Neural cell (in vitro differentiated cells): Measurements from ENCODE around the gene CNTNAP2. TPM values are rescaled to one million over a fixed set of nuclear protein-coding genes. Genes with fewer than 3 reads are reported as not detected.

Source experiments
- H2AFZ ChIP-seq: fragments of 200-600, 300-800 bp; sonication (generic), shearing (Covaris generic); 2 replicates; pipeline ENCODE4 v1.6.0; 2014; ENCODE audit warnings: low read depth, mild to moderate bottlenecking, antibody characterized with exemption, low read length, moderate library complexity
- H3F3A ChIP-seq: fragments of 200-600 bp; shearing (Covaris generic); 2 replicates; pipeline ENCODE4 v1.6.1; 2016; ENCODE audit warnings: mild to moderate bottlenecking, moderate library complexity, mixed read lengths, antibody characterized with exemption, low read length; ENCODE audit not compliant: insufficient read depth, poor library complexity, severe bottlenecking
- H3K27ac ChIP-seq: fragments of 200-600, 300-800 bp; sonication (generic), shearing (Covaris generic); 2 replicates; pipeline ENCODE4 v1.5.1; 2014; ENCODE audit warnings: mild to moderate bottlenecking, low read length, moderate library complexity
- H3K27me3 ChIP-seq: fragments of 300-800, 200-600 bp; sonication (generic), shearing (Covaris generic); 2 replicates; pipeline ENCODE4 v1.6.0; 2014; ENCODE audit warnings: mild to moderate bottlenecking, low read depth, low read length, moderate library complexity; ENCODE audit not compliant: insufficient read depth
- H3K36me3 ChIP-seq: fragments of 300-800, 200-600 bp; sonication (generic), shearing (Covaris generic); 2 replicates; pipeline ENCODE4 v1.5.1; 2014; ENCODE audit warnings: mild to moderate bottlenecking, antibody characterized with exemption, low read length, moderate library complexity; ENCODE audit not compliant: insufficient read depth
- H3K4me2 ChIP-seq: fragments of 300-800, 200-600 bp; sonication (generic), shearing (Covaris generic); 2 replicates; pipeline ENCODE4 v1.6.0; 2014; ENCODE audit warnings: mild to moderate bottlenecking, low read length
- H3K4me3 ChIP-seq: fragments of 300-800, 200-600 bp; sonication (generic), shearing (Covaris generic); 2 replicates; pipeline ENCODE4 v1.5.1; 2014; ENCODE audit warnings: mild to moderate bottlenecking, low read length, moderate library complexity
- H3K79me2 ChIP-seq: fragments of 200-600 bp; shearing (Covaris generic); replicated peaks from 2 replicates; pipeline ENCODE4 v1.6.0; 2014; ENCODE audit warnings: mild to moderate bottlenecking, low read length, moderate library complexity; ENCODE audit not compliant: insufficient read depth
- H3K9ac ChIP-seq: fragments of 300-800, 200-600 bp; sonication (generic), shearing (Covaris generic); 2 replicates; pipeline ENCODE4 v1.6.1; 2016; ENCODE audit warnings: mild to moderate bottlenecking, low read length, mixed read lengths
- H3K9me2 ChIP-seq: fragments of 200-600 bp; shearing (Covaris generic); 2 replicates; pipeline ENCODE4 v1.6.1; 2016; ENCODE audit warnings: mild to moderate bottlenecking, low read length, mixed read lengths; ENCODE audit not compliant: insufficient read depth
- H3K9me3 ChIP-seq: fragments of 200-600, 300-800 bp; sonication (generic), shearing (Covaris generic); 2 replicates; pipeline ENCODE4 v1.6.1; 2016; ENCODE audit warnings: mild to moderate bottlenecking, mixed run types, low read length, moderate library complexity, mixed read lengths
- H4K20me1 ChIP-seq: fragments of 200-600 bp; shearing (Covaris generic); 2 replicates; pipeline ENCODE4 v1.6.1; 2016; ENCODE audit warnings: mild to moderate bottlenecking, mixed run types; ENCODE audit not compliant: insufficient read depth
- EP300 ChIP-seq: fragments of 450-650 bp; conservative IDR thresholded peaks from 2 replicates; pipeline ENCODE4 v1.6.1; 2014; ENCODE audit warnings: antibody characterized with exemption, mild to moderate bottlenecking, moderate library complexity; ENCODE audit not compliant: poor library complexity, severe bottlenecking
- EZH2 ChIP-seq: fragments of 200-600, 300-800 bp; shearing (Covaris generic), sonication (generic); IDR thresholded peaks from 2 replicates; pipeline ENCODE4 v1.6.1; 2014; ENCODE audit warnings: antibody characterized with exemption, low read length, borderline replicate concordance, mild to moderate bottlenecking; ENCODE audit not compliant: insufficient read depth, poor library complexity, severe bottlenecking
- MXI1 ChIP-seq: fragments of 450-650 bp; conservative IDR thresholded peaks from 2 replicates; pipeline ENCODE4 v1.6.1; 2014; ENCODE audit warnings: antibody characterized with exemption, mild to moderate bottlenecking; ENCODE audit not compliant: poor library complexity, severe bottlenecking
- POLR2AphosphoS5 ChIP-seq: IDR thresholded peaks from 2 replicates; pipeline ENCODE4 v1.6.1; 2012
- RAD21 ChIP-seq: fragments of 450-650 bp; conservative IDR thresholded peaks from 2 replicates; pipeline ENCODE4 v1.6.1; 2014; ENCODE audit warnings: antibody characterized with exemption, mild to moderate bottlenecking, moderate library complexity
- REST ChIP-seq: IDR thresholded peaks from 2 replicates; pipeline ENCODE4 v1.6.1; 2012; ENCODE audit warnings: borderline replicate concordance
- SMC3 ChIP-seq: fragments of 450-650 bp; conservative IDR thresholded peaks from 2 replicates; pipeline ENCODE4 v1.6.1; 2014; ENCODE audit warnings: antibody characterized with exemption, mild to moderate bottlenecking, moderate library complexity; ENCODE audit not compliant: poor library complexity
- TAF1 ChIP-seq: IDR thresholded peaks from 2 replicates; pipeline ENCODE4 v1.6.1; 2012; ENCODE audit warnings: low read depth
- polyA plus RNA-seq: library from polyadenylated mRNA; depleted of rRNA; stranded (reverse); fragments of >200 nt; gene quantifications from 2 replicates; pipeline ENCODE4 v1.2.3, GENCODE V29; 2014
- TF ChIP-seq, protein P1 (sequence below): fragments of 450-650 bp; IDR thresholded peaks from 2 replicates; pipeline ENCODE4 v1.5.1; 2014; ENCODE audit warnings: antibody characterized with exemption, mild to moderate bottlenecking, moderate library complexity; ENCODE audit not compliant: poor library complexity, severe bottlenecking

CNTNAP2 gene
- polyA plus RNA-seq, 1 donor from 2014 or later, result 276 TPM

DNA sequence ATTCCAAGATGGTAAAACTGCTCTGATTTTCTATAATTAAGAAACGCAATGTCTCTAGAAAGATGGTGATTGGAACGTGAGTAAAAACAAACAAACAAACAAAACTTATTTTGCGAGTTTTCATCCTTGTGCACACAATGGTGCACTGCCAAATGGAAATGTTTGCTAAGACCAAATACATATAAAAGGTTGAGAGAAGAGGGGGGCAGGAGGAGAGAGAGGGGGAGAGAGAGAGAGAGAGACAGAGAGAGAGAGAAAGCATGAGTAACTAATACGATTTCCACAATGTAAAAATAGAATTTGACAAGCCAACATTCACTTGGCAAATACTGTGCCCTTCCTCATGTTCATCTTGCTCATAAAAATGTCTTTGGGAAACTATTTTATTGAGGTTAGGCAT lies 375.4 kb downstream of the CNTNAP2 start:
- no peaks in the 10 kb centered on the region for H3K27me3 ChIP-seq
- H2AFZ ChIP-seq, result no peak overlapping the region
- no peak overlapping the region for H3K9ac ChIP-seq
- H4K20me1 ChIP-seq, result no peaks in the 10 kb centered on the region
- H3F3A ChIP-seq, result no peaks in the 10 kb centered on the region
- H3K36me3 ChIP-seq, result no peaks in the 10 kb centered on the region
- no peak for TF ChIP-seq POLR2AphosphoS5
- TF ChIP-seq, protein P1, sequence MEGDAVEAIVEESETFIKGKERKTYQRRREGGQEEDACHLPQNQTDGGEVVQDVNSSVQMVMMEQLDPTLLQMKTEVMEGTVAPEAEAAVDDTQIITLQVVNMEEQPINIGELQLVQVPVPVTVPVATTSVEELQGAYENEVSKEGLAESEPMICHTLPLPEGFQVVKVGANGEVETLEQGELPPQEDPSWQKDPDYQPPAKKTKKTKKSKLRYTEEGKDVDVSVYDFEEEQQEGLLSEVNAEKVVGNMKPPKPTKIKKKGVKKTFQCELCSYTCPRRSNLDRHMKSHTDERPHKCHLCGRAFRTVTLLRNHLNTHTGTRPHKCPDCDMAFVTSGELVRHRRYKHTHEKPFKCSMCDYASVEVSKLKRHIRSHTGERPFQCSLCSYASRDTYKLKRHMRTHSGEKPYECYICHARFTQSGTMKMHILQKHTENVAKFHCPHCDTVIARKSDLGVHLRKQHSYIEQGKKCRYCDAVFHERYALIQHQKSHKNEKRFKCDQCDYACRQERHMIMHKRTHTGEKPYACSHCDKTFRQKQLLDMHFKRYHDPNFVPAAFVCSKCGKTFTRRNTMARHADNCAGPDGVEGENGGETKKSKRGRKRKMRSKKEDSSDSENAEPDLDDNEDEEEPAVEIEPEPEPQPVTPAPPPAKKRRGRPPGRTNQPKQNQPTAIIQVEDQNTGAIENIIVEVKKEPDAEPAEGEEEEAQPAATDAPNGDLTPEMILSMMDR, result no peak
- TF ChIP-seq EP300, result no peak
- TF ChIP-seq RAD21, result no peak
- no peak for TF ChIP-seq TAF1
- no peak for TF ChIP-seq REST
- TF ChIP-seq EZH2, result no peak
- H3K9me2 ChIP-seq, result no peaks in the 10 kb centered on the region
- H3K27ac ChIP-seq, result no peak overlapping the region
- H3K4me3 ChIP-seq, result no peak overlapping the region
- H3K79me2 ChIP-seq, result no peaks in the 10 kb centered on the region
- no peaks in the 10 kb centered on the region for H3K9me3 ChIP-seq
- H3K4me2 ChIP-seq, result no peak overlapping the region

DNA sequence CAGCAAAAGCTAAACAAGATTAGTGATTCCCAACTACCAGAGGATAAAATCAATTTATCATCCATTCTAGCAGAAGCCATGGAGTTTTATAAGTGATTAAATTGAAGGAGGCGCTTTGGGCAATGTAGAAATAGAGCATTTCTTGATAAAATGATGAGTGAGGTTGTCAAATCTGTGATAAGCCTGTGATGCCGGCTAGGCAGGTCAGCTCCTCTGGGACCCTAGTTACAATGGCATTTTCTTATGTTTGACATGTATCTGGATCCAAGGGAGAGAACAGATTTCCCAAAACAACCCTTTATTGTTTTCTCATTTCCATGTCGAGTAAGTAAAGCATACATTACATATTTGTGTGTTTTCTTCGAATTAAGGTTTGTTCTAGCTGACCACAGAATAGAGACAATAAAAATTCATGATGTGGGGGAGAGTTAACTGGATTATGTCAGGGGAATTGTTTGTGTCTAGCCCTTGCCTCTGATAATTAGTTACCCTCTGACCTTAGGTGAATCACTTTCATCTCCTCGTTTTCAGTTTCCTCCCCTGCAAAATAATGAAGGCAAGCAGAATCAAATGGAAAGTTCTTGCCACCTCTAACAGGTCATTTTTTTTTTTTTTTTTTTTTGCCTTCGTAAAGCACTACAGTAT lies 378.5 kb downstream of the CNTNAP2 start:
- no peak for TF ChIP-seq EZH2
- no peak for TF ChIP-seq RAD21
- TF ChIP-seq REST, result no peak
- no peak for TF ChIP-seq SMC3
- TF ChIP-seq, protein P1, result no peak
- no peak for TF ChIP-seq POLR2AphosphoS5
- TF ChIP-seq MXI1, result no peak
- TF ChIP-seq EP300, result no peak
- no peak for TF ChIP-seq TAF1
- no peak overlapping the region for H3K4me3 ChIP-seq
- no peaks in the 10 kb centered on the region for H4K20me1 ChIP-seq
- no peak overlapping the region for H3K9ac ChIP-seq
- H3K9me2 ChIP-seq, result no peaks in the 10 kb centered on the region
- H3F3A ChIP-seq, result no peaks in the 10 kb centered on the region
- no peak overlapping the region for H2AFZ ChIP-seq
- H3K79me2 ChIP-seq, result no peaks in the 10 kb centered on the region
- no peak overlapping the region for H3K4me2 ChIP-seq
- no peak overlapping the region for H3K27ac ChIP-seq
- no peaks in the 10 kb centered on the region for H3K9me3 ChIP-seq
- H3K36me3 ChIP-seq, result no peaks in the 10 kb centered on the region
- no peaks in the 10 kb centered on the region for H3K27me3 ChIP-seq
